G401.6 (cell line): ENCODE measurements around the gene FOXN3.

Experiments used
- FAIRE-seq: peaks from 2 replicates; lab custom pipeline; 2012; peaks lifted over from hg19 to GRCh38; lab: Jason Lieb, UNC

The FOXN3 gene

GRCh38 chr14:89359477-89360222, 57.4 kb downstream of the FOXN3 start:
- no peak for FAIRE-seq

- FAIRE-seq: no peak
Observed at GRCh38 chr14:89357655-89358297, 59.3 kb downstream of the FOXN3 start.

- FAIRE-seq: no peak
Observed at GRCh38 chr14:89356927-89357326, 60.1 kb downstream of the FOXN3 start.

- FAIRE-seq: no peak
Observed at GRCh38 chr14:89356496-89356895, 60.5 kb downstream of the FOXN3 start.

- no peak for FAIRE-seq
Observed at GRCh38 chr14:89353766-89354113, 63.3 kb downstream of the FOXN3 start.

- no peak for FAIRE-seq
Observed at GRCh38 chr14:89352976-89353765, 63.9 kb downstream of the FOXN3 start.

GRCh38 chr14:89351516-89352404, 65.3 kb downstream of the FOXN3 start:
- FAIRE-seq: no peak

- FAIRE-seq: no peak
Observed at GRCh38 chr14:89351221-89351515, 65.9 kb downstream of the FOXN3 start.

- FAIRE-seq: no peak
Observed at GRCh38 chr14:89350152-89350551, 66.9 kb downstream of the FOXN3 start.

GRCh38 chr14:89349171-89350008, 67.6 kb downstream of the FOXN3 start:
- no peak for FAIRE-seq

- FAIRE-seq: no peak
Observed at GRCh38 chr14:89348722-89349121, 68.3 kb downstream of the FOXN3 start.

- no peak for FAIRE-seq
Observed at GRCh38 chr14:89347885-89348284, 69.1 kb downstream of the FOXN3 start.

GRCh38 chr14:89344920-89345254, 72.1 kb downstream of the FOXN3 start:
- FAIRE-seq: no peak

GRCh38 chr14:89343356-89343755, 73.7 kb downstream of the FOXN3 start:
- FAIRE-seq: no peak

- FAIRE-seq: no peak
Observed at GRCh38 chr14:89342049-89342448, 75.0 kb downstream of the FOXN3 start.

- FAIRE-seq: no peak
Observed at GRCh38 chr14:89340200-89341181, 76.5 kb downstream of the FOXN3 start.

GRCh38 chr14:89339579-89339978, 77.5 kb downstream of the FOXN3 start:
- FAIRE-seq: no peak

GRCh38 chr14:89339158-89339557, 77.9 kb downstream of the FOXN3 start:
- no peak for FAIRE-seq

- FAIRE-seq: no peak
Observed at GRCh38 chr14:89336338-89336737, 80.7 kb downstream of the FOXN3 start.

GRCh38 chr14:89332031-89332430, 85.0 kb downstream of the FOXN3 start:
- FAIRE-seq: no peak
